ENCODE results near the gene ADAM15.

The ADAM15 gene

GRCh38 chr1:155068599-155068998, 17.5 kb downstream of the ADAM15 start:
- H3K9me3 Mint-ChIP-seq = no peaks in the 10 kb centered on the region
- peak overlapping the region in 1 of 3 experiments; percentile 14 for H3K27ac Mint-ChIP-seq
- peaks cover 18% of the 10 kb centered on the region for H3K27me3 Mint-ChIP-seq (ENCODE audit: low read depth)
- H3K4me1 Mint-ChIP-seq = peaks cover 24% of the 10 kb centered on the region
- peaks cover 17% of the 10 kb centered on the region for H3K36me3 Mint-ChIP-seq (ENCODE audit: low read depth)
- TF ChIP-seq CTCF (IDR thresholded peaks at IDR 0.05; ENCODE audit: unreplicated experiment in 3 of 3) = no peak
- peak overlapping the region; percentile 35 to 52 (median 42) for H3K4me3 Mint-ChIP-seq

GRCh38 chr1:155069551-155070157, 18.5 kb downstream of the ADAM15 start:
- Mint-ChIP-seq H3K36me3 (ENCODE audit: low read depth) (peaks cover 17% of the 10 kb centered on the region), H3K27me3 (ENCODE audit: low read depth) (peaks cover 24% of the 10 kb centered on the region), H3K4me3 (peak overlapping the region in 2 of 3 experiments; percentile 32 to 42), H3K4me1 (peaks cover 18% of the 10 kb centered on the region), H3K27ac (no peak overlapping the region), H3K9me3 (no peaks in the 10 kb centered on the region)
- TF ChIP-seq CTCF (IDR thresholded peaks at IDR 0.05; ENCODE audit: unreplicated experiment in 3 of 3) = no peak

GRCh38 chr1:155070158-155070621, 19.1 kb downstream of the ADAM15 start:
- Mint-ChIP-seq H3K9me3 (no peaks in the 10 kb centered on the region), H3K27me3 (ENCODE audit: low read depth) (peaks cover 24% of the 10 kb centered on the region), H3K27ac (no peak overlapping the region), H3K4me1 (peaks cover 12% of the 10 kb centered on the region), H3K4me3 (peak overlapping the region; percentile 59 to 82 (median 81)), H3K36me3 (ENCODE audit: low read depth) (peaks cover 17% of the 10 kb centered on the region)
- no peak for TF ChIP-seq CTCF (IDR thresholded peaks at IDR 0.05; ENCODE audit: unreplicated experiment in 3 of 3)

- Mint-ChIP-seq H3K4me1 (peaks cover 12% of the 10 kb centered on the region), H3K27me3 (ENCODE audit: low read depth) (peaks cover 24% of the 10 kb centered on the region), H3K27ac (peak overlapping the region in 2 of 3 experiments; percentile 24 to 93), H3K9me3 (no peaks in the 10 kb centered on the region), H3K36me3 (ENCODE audit: low read depth) (peaks cover 17% of the 10 kb centered on the region), H3K4me3 (peak overlapping the region; percentile 67 to 82 (median 81))
- TF ChIP-seq CTCF (IDR thresholded peaks at IDR 0.05; ENCODE audit: unreplicated experiment in 3 of 3) = peak; percentile 55 to 63 (median 62)
Observed at GRCh38 chr1:155070721-155071569, 19.8 kb downstream of the ADAM15 start.

- H3K4me1 Mint-ChIP-seq = peaks cover 6% of the 10 kb centered on the region
- H3K27me3 Mint-ChIP-seq (ENCODE audit: low read depth) = peaks cover 30% of the 10 kb centered on the region
- H3K9me3 Mint-ChIP-seq = no peaks in the 10 kb centered on the region
- peak overlapping the region; percentile 67 to 82 (median 81) for H3K4me3 Mint-ChIP-seq
- no peak for TF ChIP-seq CTCF (IDR thresholded peaks at IDR 0.05; ENCODE audit: unreplicated experiment in 3 of 3)
- peak overlapping the region; percentile 24 to 93 (median 31) for H3K27ac Mint-ChIP-seq
- peaks cover 13% of the 10 kb centered on the region for H3K36me3 Mint-ChIP-seq (ENCODE audit: low read depth)
Observed at GRCh38 chr1:155071701-155072100, 20.6 kb downstream of the ADAM15 start.

Measured in nephron (organoid).